ENCODE measurements around the gene ESPNL.

The ESPNL gene

GRCh38 chr2:238075397-238075796, 24.7 kb upstream of the ESPNL start:
- DNase-seq (ENCODE audit: low spot score) = no peak

DNA sequence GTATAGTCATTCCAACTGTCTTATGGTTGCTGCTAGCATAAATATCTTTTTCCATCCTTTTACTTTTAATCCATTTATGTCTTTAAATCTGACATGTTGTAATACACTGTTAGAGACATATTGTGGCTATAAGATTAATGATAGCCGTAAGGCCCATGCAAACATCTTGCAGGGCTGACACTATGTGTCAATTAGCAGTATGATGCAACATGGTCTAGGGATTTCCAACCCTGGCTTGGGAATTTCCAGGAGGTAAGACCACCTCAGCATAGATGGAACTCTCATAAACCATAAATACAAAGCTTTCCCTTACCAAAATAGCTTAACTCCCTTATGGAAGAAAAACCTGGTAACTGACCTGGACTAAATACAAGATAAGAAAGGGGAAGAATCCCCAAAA, 22.8 kb upstream of the ESPNL start:
- no peak for DNase-seq (ENCODE audit: low spot score)

- DNase-seq (ENCODE audit: low spot score) = no peak
Observed at GRCh38 chr2:238079874-238080327, 20.2 kb upstream of the ESPNL start.

- DNase-seq (ENCODE audit: low spot score) = no peak
Observed at GRCh38 chr2:238080518-238080917, 19.6 kb upstream of the ESPNL start.

DNA sequence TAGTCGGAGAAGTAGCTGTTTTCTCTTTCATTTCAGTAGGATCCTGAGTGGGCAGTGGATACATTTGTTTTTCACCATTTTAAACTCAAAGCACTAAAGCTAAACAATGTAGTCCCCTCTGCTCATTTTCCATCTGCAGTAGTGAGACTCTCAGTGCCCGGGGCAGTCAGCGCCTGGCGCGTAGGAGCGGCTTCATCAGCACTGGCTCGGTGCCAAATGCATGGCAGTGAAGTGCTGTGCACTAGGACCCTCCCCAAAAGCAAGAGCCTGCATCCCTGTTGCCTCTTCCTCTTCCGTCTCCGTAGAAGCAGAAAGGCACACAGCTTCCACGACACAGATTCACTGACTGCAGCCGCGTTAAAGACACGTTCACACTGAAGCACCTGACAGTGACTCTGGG, 19.0 kb upstream of the ESPNL start:
- DNase-seq (ENCODE audit: low spot score) = no peak

DNA sequence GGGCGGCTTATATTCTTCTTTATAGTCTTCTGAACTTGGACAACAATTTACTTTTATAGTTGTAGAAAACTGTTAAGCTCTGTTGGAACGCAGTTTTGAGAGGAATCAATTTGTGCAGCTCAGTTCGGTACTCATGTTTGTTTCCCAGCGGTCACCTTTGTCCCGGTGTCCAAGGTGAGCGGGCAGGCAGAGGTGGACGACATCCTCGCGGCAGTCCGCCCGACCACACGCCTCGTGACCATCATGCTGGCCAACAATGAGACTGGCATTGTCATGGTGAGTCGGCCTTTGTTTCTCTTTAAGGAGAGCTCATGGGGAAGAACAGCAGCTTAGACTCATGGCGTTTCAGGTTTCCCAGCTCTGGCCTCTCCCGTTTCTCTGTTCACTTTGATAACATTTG, 18.6 kb upstream of the ESPNL start:
- DNase-seq (ENCODE audit: low spot score) = no peak

DNA sequence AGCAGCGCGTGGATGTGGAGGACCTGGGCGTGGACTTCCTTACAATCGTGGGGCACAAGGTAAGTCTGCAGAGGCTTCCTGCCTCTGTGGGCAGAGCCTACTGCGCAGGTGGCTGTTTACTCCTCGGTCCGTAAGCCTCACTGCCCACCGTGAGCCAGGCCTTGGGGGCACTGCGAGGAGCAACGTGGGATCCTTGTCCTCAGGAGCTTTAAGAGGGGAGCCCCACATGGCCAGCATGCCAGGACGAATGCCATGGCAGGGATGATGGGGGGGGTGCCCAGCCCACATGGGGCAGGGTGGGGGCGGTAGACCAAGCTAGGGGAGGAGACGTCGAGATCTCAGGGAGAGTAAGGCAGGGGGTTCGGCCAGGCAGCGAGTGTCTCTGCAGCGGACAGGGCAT, 18.0 kb upstream of the ESPNL start:
- no peak for DNase-seq (ENCODE audit: low spot score)

- DNase-seq (ENCODE audit: low spot score) = no peak
Observed at GRCh38 chr2:238082827-238083226, 17.3 kb upstream of the ESPNL start.

DNA sequence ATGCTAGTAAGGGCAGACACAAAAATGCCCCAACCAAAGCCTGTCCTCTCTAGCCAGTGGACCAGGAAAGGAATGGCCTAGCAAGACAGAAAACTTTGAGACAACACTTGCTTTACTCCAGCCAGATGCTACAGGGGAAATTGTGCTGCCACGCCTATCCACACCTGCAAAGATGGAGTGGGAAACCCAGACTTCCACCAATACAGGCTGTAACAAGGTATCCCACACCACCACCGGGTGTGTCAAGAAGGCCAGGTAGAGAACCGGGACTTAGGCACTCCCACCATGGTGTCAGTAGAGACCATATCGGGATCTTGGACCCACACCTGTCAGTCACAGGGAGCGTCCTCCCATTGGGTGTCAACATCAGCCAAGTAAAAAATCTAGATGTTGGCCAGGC, 16.2 kb upstream of the ESPNL start:
- no peak for DNase-seq (ENCODE audit: low spot score)

DNA sequence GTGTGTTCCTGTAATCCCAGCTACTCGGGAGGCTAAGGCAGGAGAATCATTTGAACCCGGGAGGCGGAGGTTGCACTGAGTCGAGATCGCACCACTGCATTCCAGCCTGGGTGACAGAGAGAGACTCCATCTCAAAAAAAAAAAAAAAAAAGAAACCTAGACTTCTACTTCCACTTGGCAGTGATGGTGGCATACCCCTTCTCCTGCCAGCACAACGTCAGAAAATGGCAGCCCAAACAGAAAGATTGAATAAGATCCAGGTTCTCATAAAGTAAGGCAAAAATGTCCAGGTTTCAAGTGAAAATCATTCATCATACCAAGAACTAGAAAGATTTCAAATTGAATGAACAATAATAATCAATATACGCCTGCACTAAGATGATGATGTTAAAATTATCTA, 15.4 kb upstream of the ESPNL start:
- DNase-seq (ENCODE audit: low spot score) = no peak

DNA sequence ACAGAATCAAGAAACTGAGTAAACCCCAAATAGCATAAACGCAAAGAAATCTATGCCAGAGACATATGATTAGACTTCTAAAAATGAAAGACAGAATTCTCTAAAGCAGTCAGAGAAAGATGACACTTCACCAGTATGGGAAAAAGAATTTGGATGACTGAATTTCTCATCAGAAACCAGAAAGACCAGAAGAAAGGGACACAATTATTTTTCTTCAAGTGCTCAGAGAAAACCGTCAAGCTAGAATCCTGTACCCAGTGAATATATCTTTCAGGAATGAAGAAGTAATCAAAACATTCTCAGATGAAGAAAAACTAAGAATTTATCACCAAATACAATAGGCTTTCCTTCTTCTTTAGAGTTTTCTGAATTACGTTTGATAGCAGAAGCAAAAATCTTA, 14.2 kb upstream of the ESPNL start:
- DNase-seq (ENCODE audit: low spot score) = no peak

DNA sequence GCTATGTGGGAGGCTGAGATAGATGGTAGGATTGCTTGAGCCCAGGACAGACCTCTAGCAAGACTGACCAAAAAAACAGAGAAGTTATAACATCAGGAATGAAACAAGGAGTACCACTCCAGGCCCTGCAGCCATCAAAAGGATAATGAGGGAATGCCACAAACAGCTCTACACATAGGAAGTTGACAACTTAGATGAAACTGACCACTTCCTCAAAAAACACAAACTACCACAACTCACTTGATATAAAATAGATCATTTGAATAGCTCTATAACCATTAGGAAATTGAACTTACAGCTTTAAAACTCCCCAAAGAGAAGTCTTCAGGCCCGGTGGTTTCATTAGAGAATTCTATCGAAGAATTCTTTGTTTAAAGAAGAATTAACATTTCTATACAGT, 12.9 kb upstream of the ESPNL start:
- DNase-seq (ENCODE audit: low spot score) = no peak

DNA sequence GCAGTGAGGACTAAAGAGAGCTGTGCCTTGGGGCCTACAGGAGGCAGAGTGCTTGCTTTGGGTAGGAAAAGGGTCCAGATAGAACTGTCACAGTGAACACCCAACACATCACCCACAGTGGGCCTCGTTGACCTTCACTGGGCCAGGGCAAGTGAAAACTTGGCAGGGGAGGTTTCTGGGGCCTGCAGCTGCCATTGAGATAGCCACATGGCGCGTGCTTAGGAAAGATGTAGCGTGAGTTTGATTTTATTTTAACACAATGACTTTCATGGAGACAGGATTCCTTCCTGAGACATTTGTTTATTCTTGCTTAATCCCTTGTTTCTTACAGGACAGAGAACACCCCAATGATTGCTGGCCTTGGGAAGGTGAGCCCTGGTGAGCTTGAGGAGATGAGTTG, 9.3 kb upstream of the ESPNL start:
- no peak for DNase-seq (ENCODE audit: low spot score)

DNA sequence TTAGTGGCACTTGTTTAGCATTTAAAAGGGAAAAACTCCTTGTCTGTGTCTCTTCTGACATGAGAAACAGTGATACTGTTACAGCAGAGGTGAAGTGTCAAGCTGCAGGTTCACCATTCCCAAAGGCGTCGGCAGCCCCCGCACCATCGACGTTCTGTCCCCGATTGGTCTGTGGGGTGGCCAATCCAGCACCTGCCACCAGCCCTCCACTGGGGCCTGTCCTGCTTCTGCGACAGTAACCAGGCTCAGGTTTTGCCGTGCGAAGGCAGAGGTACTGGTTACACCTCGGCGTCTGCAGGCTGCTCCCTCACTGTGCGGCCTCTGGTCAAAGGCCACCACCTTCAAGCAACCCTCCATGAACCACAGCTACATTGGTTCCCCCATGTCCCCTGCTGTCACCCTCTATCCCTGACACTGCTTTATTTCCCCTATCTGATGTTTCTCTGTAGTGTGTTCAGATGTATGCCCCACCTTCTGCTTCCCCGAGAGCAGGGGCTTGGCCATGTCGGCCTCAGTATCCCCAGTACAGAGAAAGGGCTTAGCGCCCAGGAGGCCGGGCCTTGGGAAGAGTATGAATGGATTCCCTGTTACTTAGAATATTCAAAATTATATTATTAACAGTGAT, 8.6 kb upstream of the ESPNL start:
- no peak for DNase-seq (ENCODE audit: low spot score)

DNA sequence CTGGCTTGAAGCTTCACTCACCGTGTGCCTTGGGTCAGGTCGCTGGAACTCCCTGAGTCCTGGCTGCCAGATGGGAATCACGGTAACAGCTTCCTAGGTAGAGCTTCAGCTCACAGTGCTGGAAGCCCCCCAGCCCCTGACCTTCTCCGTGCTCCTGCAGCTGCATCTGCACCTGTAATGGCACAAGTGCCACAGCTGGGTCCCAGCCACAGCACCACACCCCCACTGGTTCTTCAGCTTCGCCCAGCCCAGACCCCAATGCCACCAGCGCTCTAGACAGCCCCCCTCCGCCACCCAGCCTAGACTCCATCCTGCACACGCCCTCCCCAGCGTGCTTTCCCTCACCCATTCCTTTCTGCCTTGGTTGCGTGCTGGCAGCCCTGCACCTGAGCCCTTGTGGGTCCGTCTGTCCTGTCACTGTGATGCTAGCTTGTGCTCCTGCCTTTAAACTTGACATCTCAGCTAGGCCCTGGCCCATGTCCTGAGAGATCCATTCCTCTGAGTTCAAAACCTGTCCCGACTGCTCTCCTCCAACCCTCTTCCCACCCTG, 7.6 kb upstream of the ESPNL start:
- no peak for DNase-seq (ENCODE audit: low spot score)

DNA sequence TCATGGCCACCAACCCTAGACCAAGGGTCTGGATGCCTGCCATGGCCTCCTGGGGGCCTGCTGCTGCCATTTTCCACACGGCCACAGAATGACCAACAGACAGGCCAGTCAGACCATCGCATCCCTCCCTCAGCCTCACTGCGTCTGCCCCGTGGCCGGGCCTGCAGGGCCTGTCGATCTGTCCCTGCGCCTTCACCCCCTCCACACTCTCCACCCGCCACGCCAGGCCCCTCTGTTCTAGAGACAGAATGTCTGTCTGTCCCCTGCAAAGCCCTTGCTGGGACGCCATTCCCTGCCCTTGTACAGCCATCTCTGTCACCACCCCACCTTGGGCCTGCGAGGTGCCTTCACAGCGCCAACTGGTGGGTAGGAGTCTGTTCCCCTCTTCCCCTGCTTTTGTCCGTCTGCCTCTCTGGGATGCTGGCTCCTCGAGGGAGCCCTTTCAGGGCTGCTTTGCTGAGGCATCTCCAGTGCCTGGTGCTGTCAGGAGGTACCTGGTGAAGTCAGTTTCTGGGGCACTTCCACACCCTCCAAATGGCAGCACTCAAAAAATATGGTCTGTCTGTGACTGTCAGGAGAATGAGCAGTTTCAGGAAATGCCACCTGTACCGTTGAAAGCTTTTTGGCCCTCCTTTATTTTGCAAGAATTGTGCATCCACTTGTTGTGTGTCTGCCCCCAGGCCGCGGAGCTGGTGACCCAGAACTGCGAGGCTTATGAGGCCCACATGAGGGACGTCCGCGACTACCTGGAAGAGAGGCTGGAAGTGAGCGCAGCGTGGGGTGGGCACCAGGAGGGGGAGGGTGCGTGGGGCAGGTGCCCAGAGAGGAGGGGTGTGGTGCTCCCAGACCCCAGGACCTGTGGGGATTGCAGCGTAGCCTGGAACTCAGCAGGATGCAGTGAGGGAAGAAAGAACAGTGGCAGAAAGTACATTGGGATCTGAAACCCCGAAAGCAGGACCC, 6.7 kb upstream of the ESPNL start:
- no peak for DNase-seq (ENCODE audit: low spot score)

- no peak for DNase-seq (ENCODE audit: low spot score)
Observed at GRCh38 chr2:238094438-238095022, 5.6 kb upstream of the ESPNL start.

DNA sequence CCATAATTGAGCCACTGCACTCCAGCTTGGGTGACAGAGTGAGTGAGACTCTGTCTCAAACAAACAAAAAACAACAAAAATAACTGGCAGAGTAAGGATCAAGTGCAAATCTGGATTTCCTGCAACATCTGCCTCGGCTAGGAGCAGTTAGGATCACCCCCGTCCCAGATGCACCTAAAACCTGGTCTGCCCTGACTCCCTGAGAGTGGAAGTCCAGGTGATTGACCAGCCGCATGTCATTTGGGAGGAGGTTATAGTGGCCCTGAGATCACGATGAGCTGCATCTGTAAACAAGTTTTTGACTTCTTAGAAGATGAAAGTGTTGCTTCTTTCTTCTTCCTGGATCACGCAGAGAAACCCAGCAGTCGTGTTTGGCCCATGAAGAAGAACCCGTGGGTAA, 5.0 kb upstream of the ESPNL start:
- no peak for DNase-seq (ENCODE audit: low spot score)

- DNase-seq (ENCODE audit: low spot score) = no peak
Observed at GRCh38 chr2:238096311-238097011, 3.7 kb upstream of the ESPNL start.

DNA sequence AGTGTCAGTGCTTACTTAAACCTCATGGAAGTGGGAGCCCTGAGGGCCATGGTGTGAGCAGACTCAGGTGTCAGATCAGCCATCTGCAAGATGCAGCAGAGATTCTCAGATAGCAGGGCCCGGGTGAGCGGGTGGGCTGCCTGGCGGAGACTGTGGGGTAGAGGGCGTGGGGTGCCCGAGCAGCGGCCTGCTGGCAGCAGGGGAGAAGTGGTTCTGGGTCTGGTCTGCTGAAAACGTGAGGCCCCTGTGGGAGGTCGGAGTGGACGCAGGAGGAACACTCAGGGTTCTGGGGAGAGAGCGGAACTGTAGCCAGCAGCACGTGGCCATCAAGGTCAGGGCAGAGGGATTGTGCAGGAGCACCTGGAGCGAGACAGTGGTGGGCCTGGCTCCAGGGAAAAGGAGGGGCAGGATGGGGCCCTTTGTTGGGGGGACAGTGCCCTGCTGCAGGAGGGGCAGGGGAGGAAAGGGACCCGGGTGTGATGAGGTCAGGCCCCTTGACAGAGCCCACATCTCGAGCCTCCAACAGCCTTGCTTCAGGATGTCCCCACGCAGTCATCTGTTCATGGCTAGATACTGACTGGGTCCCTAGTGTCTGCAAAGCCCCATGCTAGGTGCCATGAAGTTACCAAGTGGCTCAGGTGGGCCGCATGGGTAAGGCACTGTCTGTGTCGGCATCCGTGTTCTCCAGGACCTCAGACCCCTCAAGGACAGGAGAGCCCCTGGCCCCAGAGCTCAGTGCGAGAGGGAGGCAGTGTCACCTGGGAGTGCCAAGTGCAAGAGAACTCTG, 2.7 kb upstream of the ESPNL start:
- DNase-seq (ENCODE audit: low spot score) = no peak
